ENCODE data around the gene KCNH2.

The KCNH2 gene

GRCh38 chr7:150974468-150975391 lies 3.4 kb downstream of the KCNH2 start:
- peak overlapping the region; percentile 35 for H3K4me3 ChIP-seq (replicated peaks; ENCODE audit: low read depth, low read length)
- peak; percentile 31 for TF ChIP-seq CTCF (IDR thresholded peaks at IDR 0.05; ENCODE audit: low read depth, low read length, missing control alignments)
- no peak for DNase-seq (ENCODE audit: extremely low read depth, low read depth)

- H3K4me3 ChIP-seq (replicated peaks; ENCODE audit: low read depth, low read length): no peak overlapping the region
- DNase-seq (ENCODE audit: extremely low read depth, low read depth): no peak
- no peak for TF ChIP-seq CTCF (IDR thresholded peaks at IDR 0.05; ENCODE audit: low read depth, low read length, missing control alignments)
Measured at GRCh38 chr7:150973571-150974451, 4.3 kb downstream of the KCNH2 start.

GRCh38 chr7:150972741-150973140 lies 5.4 kb downstream of the KCNH2 start:
- no peak overlapping the region for H3K4me3 ChIP-seq (replicated peaks; ENCODE audit: low read depth, low read length)
- no peak for TF ChIP-seq CTCF (IDR thresholded peaks at IDR 0.05; ENCODE audit: low read depth, low read length, missing control alignments)
- no peak for DNase-seq (ENCODE audit: extremely low read depth, low read depth)

- no peak overlapping the region for H3K4me3 ChIP-seq (replicated peaks; ENCODE audit: low read depth, low read length)
- TF ChIP-seq CTCF (IDR thresholded peaks at IDR 0.05; ENCODE audit: low read depth, low read length, missing control alignments): no peak
Measured at GRCh38 chr7:150972023-150972468, 6.1 kb downstream of the KCNH2 start.

GRCh38 chr7:150971242-150972022 lies 6.7 kb downstream of the KCNH2 start:
- DNase-seq (ENCODE audit: extremely low read depth, low read depth): no peak
- no peak overlapping the region for H3K4me3 ChIP-seq (replicated peaks; ENCODE audit: low read depth, low read length)
- TF ChIP-seq CTCF (IDR thresholded peaks at IDR 0.05; ENCODE audit: low read depth, low read length, missing control alignments): no peak

More at GRCh38 chr7:150972023-150972468, 6.1 kb downstream of the KCNH2 start:
- DNase-seq (ENCODE audit: extremely low read depth, low read depth): no peak

GRCh38 chr7:150970424-150970823 lies 7.7 kb downstream of the KCNH2 start:
- DNase-seq (ENCODE audit: extremely low read depth, low read depth): no peak
- H3K4me3 ChIP-seq (replicated peaks; ENCODE audit: low read depth, low read length): no peak overlapping the region
- no peak for TF ChIP-seq CTCF (IDR thresholded peaks at IDR 0.05; ENCODE audit: low read depth, low read length, missing control alignments)

All from HFF-Myc (cell line).